OCI-LY3 (cell line): ENCODE data around the gene HELZ2.

Source experiments
- H2AFZ ChIP-seq: fragments of 200-600, 300-600 bp; shearing (Covaris generic); 2 replicates; pipeline ENCODE4 v1.6.0; 2014; ENCODE audit warnings: antibody characterized with exemption, low read depth, low read length
- H3K27ac ChIP-seq: fragments of 200-600, 300-600 bp; sonication (generic); 2 replicates; pipeline ENCODE4 v1.5.1; 2014; ENCODE audit warnings: mild to moderate bottlenecking, low read length, moderate library complexity, mixed read lengths
- H3K27me3 ChIP-seq: fragments of 200-600, 300-600 bp; sonication (generic); 2 replicates; pipeline ENCODE4 v1.6.1; 2014; ENCODE audit warnings: low read depth, low read length, mixed read lengths
- H3K36me3 ChIP-seq: fragments of 200-600, 300-600 bp; sonication (generic); replicated peaks from 2 replicates; pipeline ENCODE3; 2014; ENCODE audit warnings: low read depth, low read length, mixed read lengths
- H3K4me1 ChIP-seq: fragments of 300-600, 200-600 bp; sonication (generic); 2 replicates; pipeline ENCODE4 v1.6.1; 2014; ENCODE audit warnings: low read length, mixed read lengths
- H3K4me2 ChIP-seq: fragments of 200-600, 300-600 bp; sonication (generic); 2 replicates; pipeline ENCODE4 v1.6.1; 2014; ENCODE audit warnings: low read length, mixed read lengths
- H3K4me3 ChIP-seq: fragments of 300-600, 200-600 bp; sonication (generic); 2 replicates; pipeline ENCODE4 v1.5.1; 2014; ENCODE audit warnings: antibody characterized with exemption, mild to moderate bottlenecking, low read length, moderate library complexity
- H3K79me2 ChIP-seq: fragments of 300-600, 200-600 bp; shearing (Covaris generic); 2 replicates; pipeline ENCODE4 v1.6.1; 2014; ENCODE audit warnings: mild to moderate bottlenecking, low read length, mixed read lengths
- H3K9ac ChIP-seq: fragments of 300-600, 200-600 bp; shearing (Covaris generic); 2 replicates; pipeline ENCODE4 v1.6.0; 2014; ENCODE audit warnings: mild to moderate bottlenecking, low read length, moderate library complexity
- H3K9me3 ChIP-seq: fragments of 200-600, 300-600 bp; shearing (Covaris generic); 2 replicates; pipeline ENCODE4 v1.6.1; 2014; ENCODE audit warnings: low read length, mixed read lengths; ENCODE audit not compliant: insufficient read depth
- H4K20me1 ChIP-seq: fragments of 200-600, 300-600 bp; sonication (generic); 2 replicates; pipeline ENCODE4 v1.6.1; 2016; ENCODE audit warnings: low read length, mixed read lengths; ENCODE audit not compliant: insufficient read depth
- EZH2phosphoT487 ChIP-seq: fragments of 200-600 bp; shearing (Covaris generic); IDR thresholded peaks from 2 replicates; pipeline ENCODE4 v1.6.1; 2018; ENCODE audit warnings: antibody characterized with exemption, mixed run types, low read depth
- TF ChIP-seq, protein P1 (sequence below): fragments of 200-600, 300-600 bp; sonication (generic); IDR thresholded peaks from 2 replicates; pipeline ENCODE4 v1.5.1; 2014; ENCODE audit warnings: antibody characterized with exemption, low read length, low read depth

Gene HELZ2

DNA sequence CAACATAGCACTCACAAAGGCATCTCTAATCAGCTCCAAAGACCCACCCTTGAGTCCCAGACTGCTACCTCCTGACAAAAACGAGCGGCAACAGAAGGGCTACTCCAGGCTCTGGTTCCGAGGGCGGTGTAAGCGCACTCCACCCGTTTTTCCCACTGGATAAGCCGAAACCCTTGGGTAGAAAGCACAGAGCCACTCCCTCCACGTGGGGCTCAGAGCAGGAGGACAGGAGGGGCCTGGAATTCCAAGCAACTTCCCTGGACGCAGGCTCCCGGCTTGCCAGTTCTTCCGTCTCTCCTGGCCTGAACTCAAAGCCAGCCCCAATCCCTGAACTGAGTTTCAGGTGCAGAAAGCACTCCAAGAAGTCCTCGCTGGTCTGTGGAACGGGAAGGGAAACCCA, 45.5 kb upstream of the HELZ2 start:
- Histone ChIP-seq H3K4me1 (no peaks in the 10 kb centered on the region), H3K79me2 (peaks cover 43% of the 10 kb centered on the region), H4K20me1 (peaks cover 22% of the 10 kb centered on the region; the same call in 1 of the 2 replicates), H3K36me3 (peaks cover 20% of the 10 kb centered on the region), H3K9me3 (no peaks in the 10 kb centered on the region), H3K27me3 (no peaks in the 10 kb centered on the region), H3K9ac (no peak overlapping the region), H3K4me2 (no peak overlapping the region), H3K4me3 (no peak overlapping the region), H2AFZ (no peak overlapping the region), H3K27ac (no peak overlapping the region)
- TF ChIP-seq, protein P1, sequence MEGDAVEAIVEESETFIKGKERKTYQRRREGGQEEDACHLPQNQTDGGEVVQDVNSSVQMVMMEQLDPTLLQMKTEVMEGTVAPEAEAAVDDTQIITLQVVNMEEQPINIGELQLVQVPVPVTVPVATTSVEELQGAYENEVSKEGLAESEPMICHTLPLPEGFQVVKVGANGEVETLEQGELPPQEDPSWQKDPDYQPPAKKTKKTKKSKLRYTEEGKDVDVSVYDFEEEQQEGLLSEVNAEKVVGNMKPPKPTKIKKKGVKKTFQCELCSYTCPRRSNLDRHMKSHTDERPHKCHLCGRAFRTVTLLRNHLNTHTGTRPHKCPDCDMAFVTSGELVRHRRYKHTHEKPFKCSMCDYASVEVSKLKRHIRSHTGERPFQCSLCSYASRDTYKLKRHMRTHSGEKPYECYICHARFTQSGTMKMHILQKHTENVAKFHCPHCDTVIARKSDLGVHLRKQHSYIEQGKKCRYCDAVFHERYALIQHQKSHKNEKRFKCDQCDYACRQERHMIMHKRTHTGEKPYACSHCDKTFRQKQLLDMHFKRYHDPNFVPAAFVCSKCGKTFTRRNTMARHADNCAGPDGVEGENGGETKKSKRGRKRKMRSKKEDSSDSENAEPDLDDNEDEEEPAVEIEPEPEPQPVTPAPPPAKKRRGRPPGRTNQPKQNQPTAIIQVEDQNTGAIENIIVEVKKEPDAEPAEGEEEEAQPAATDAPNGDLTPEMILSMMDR: no peak
- no peak for TF ChIP-seq EZH2phosphoT487

DNA sequence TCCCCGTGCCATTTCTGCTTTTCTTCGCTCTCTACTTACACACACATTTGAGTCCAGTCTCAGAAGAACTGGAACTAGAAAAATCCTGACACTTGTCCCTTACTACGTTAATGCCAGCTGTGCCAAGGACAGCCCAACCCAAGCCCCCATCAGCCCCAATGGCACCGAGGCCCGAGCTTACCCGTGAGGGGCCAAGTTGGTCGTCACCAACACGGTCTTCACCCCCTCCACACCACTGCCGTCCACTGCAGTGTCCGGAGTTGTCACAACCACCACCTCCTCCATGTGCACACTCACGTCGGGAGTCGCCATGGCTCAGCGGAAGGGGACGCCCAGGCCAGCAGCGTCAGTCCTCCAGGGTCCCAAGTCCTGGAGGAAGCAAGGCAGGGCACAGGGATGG, 45.0 kb upstream of the HELZ2 start:
- H3K36me3 ChIP-seq: peaks cover 20% of the 10 kb centered on the region
- no peak overlapping the region for H3K27ac ChIP-seq
- H3K9me3 ChIP-seq: no peaks in the 10 kb centered on the region
- no peak overlapping the region for H3K4me3 ChIP-seq
- TF ChIP-seq, protein P1: no peak
- no peak for TF ChIP-seq EZH2phosphoT487
- H3K9ac ChIP-seq: no peak overlapping the region
- no peaks in the 10 kb centered on the region for H3K4me1 ChIP-seq
- no peak overlapping the region for H3K4me2 ChIP-seq
- no peaks in the 10 kb centered on the region for H3K27me3 ChIP-seq
- peaks cover 22% of the 10 kb centered on the region; the same call in 1 of the 2 replicates for H4K20me1 ChIP-seq
- peaks cover 41% of the 10 kb centered on the region for H3K79me2 ChIP-seq
- no peak overlapping the region for H2AFZ ChIP-seq

DNA sequence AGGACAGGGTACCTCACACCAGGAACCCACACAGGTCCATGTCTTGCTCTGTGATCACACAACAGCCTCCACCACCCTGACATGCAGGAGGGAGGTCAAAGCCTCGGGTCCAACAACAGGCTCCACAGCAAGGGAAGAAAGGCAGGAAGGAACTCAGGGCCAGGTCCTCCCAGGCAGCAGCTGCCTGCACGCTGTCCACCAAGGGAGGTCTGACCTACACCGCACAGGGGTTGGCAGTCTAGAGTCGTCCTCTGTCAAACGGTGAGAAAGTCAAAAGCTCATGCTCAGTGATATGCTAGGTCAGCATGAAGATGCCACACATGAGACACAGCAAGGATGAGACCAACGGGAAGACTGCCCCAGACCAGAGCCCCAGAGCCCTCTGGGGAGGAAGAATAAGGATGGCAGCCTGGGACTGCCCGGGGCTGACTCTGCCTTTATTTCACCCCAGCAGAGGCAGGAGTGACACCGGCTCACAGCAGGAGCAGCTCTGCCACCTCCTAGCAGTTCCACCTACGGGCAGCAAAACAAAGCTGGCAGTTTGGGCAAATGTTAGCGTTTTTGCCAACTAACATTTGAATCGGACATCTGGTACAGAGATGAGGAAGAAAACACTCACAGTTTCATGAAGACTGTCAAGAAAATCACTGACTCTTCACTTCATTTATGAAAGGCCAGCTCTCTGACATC, 44.4 kb upstream of the HELZ2 start:
- no peak overlapping the region for H2AFZ ChIP-seq
- H3K27ac ChIP-seq: no peak overlapping the region
- peaks cover 22% of the 10 kb centered on the region; the same call in 1 of the 2 replicates for H4K20me1 ChIP-seq
- H3K27me3 ChIP-seq: no peaks in the 10 kb centered on the region
- peaks cover 20% of the 10 kb centered on the region for H3K36me3 ChIP-seq
- peaks cover 37% of the 10 kb centered on the region for H3K79me2 ChIP-seq
- H3K4me3 ChIP-seq: no peak overlapping the region
- no peak overlapping the region for H3K9ac ChIP-seq
- no peaks in the 10 kb centered on the region for H3K9me3 ChIP-seq
- no peak overlapping the region for H3K4me2 ChIP-seq
- no peaks in the 10 kb centered on the region for H3K4me1 ChIP-seq
- TF ChIP-seq, protein P1: no peak
- TF ChIP-seq EZH2phosphoT487: no peak

- H3K36me3 ChIP-seq: peaks cover 20% of the 10 kb centered on the region
Measured at GRCh38 chr20:63617876-63618265, 43.8 kb upstream of the HELZ2 start.

More at GRCh38 chr20:63617876-63618265, 43.8 kb upstream of the HELZ2 start:
- TF ChIP-seq EZH2phosphoT487: no peak
- TF ChIP-seq, protein P1: no peak
- Histone ChIP-seq H3K4me1 (no peaks in the 10 kb centered on the region), H3K27me3 (no peaks in the 10 kb centered on the region), H3K79me2 (peaks cover 31% of the 10 kb centered on the region), H3K9ac (no peak overlapping the region), H4K20me1 (peaks cover 22% of the 10 kb centered on the region; the same call in 1 of the 2 replicates), H3K9me3 (no peaks in the 10 kb centered on the region), H3K4me3 (no peak overlapping the region), H3K27ac (no peak overlapping the region), H2AFZ (no peak overlapping the region), H3K4me2 (no peak overlapping the region)
